ENCODE results near the gene MOB3B.

DNA sequence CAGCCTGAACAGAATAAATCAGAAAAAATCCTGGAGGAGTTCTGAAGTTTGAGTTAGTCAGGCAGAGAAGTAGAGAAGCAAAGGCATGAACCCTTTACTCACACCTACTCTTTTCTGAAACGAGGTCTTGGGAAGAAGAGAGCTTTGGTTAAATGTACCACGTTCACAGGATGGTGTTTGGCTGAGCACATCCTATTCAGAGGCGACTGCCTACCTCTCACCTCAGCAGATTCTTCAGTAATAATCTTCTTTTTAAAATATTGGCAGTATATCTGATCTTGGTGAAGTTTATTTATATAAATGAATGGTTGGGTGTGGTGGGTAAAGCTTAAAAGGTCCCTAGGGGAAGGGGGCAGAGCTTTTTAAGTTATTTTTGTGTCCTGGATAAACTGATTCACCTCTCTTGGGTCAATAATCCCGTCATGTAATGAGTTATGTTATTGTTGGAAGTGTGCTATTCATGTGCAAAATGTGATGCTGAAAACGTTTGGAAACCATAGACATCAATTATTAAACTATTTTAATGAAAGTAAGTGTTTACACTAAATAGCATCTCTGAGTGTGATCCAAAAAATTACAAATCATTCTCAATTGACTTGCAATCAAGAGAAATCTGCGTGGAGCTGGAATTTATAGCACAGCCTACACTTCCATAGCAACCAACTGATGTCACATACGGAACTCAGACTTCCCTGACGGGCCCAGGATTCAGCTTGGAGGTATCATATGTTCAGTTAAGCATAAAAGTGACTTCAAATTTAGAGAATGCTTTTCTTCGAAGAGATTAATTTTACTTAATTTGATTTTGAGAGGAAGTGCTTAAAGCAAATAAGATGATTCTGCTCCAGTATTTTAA, 138.3 kb downstream of the MOB3B start:
- TF ChIP-seq CTCF (CRISPR knock-in tag; IDR thresholded peaks at IDR 0.05) (no peak), ZBTB14 (CRISPR knock-in tag; IDR thresholded peaks at IDR 0.05) (no peak), RAD21 (CRISPR knock-in tag; IDR thresholded peaks at IDR 0.05) (no peak), ZFP90 (CRISPR knock-in tag; IDR thresholded peaks at IDR 0.05; ENCODE audit: borderline replicate concordance) (no peak), ETV6 (CRISPR knock-in tag; conservative IDR thresholded peaks at IDR 0.05) (no peak)
- TF ChIP-seq, protein P1, sequence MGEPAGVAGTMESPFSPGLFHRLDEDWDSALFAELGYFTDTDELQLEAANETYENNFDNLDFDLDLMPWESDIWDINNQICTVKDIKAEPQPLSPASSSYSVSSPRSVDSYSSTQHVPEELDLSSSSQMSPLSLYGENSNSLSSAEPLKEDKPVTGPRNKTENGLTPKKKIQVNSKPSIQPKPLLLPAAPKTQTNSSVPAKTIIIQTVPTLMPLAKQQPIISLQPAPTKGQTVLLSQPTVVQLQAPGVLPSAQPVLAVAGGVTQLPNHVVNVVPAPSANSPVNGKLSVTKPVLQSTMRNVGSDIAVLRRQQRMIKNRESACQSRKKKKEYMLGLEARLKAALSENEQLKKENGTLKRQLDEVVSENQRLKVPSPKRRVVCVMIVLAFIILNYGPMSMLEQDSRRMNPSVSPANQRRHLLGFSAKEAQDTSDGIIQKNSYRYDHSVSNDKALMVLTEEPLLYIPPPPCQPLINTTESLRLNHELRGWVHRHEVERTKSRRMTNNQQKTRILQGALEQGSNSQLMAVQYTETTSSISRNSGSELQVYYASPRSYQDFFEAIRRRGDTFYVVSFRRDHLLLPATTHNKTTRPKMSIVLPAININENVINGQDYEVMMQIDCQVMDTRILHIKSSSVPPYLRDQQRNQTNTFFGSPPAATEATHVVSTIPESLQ (CRISPR knock-in tag; conservative IDR thresholded peaks at IDR 0.05): no peak

Data from HepG2 (cell line).